GM12891 (cell line): ENCODE measurements around the gene TSPAN3.

Experiments
- POLR2A ChIP-seq: IDR thresholded peaks from 2 replicates; pipeline ENCODE4 v1.6.1; 2011; ENCODE audit warnings: low read depth, low read length, control low read depth
- POLR2AphosphoS5 ChIP-seq: IDR thresholded peaks from 2 replicates; pipeline ENCODE4 v1.6.1; 2011; ENCODE audit warnings: low read depth, low read length, control low read depth
- POU2F2 ChIP-seq: IDR thresholded peaks from 2 replicates; pipeline ENCODE4 v1.6.1; 2011; ENCODE audit warnings: low read depth, mild to moderate bottlenecking, control low read depth, low read length, moderate library complexity
- SPI1 ChIP-seq: IDR thresholded peaks from 2 replicates; pipeline ENCODE4 v1.6.1; 2011; ENCODE audit warnings: low read depth, low read length, control low read depth
- TAF1 ChIP-seq: IDR thresholded peaks from 2 replicates; pipeline ENCODE4 v1.6.1; 2011; ENCODE audit warnings: low read depth, low read length, control low read depth

DNA sequence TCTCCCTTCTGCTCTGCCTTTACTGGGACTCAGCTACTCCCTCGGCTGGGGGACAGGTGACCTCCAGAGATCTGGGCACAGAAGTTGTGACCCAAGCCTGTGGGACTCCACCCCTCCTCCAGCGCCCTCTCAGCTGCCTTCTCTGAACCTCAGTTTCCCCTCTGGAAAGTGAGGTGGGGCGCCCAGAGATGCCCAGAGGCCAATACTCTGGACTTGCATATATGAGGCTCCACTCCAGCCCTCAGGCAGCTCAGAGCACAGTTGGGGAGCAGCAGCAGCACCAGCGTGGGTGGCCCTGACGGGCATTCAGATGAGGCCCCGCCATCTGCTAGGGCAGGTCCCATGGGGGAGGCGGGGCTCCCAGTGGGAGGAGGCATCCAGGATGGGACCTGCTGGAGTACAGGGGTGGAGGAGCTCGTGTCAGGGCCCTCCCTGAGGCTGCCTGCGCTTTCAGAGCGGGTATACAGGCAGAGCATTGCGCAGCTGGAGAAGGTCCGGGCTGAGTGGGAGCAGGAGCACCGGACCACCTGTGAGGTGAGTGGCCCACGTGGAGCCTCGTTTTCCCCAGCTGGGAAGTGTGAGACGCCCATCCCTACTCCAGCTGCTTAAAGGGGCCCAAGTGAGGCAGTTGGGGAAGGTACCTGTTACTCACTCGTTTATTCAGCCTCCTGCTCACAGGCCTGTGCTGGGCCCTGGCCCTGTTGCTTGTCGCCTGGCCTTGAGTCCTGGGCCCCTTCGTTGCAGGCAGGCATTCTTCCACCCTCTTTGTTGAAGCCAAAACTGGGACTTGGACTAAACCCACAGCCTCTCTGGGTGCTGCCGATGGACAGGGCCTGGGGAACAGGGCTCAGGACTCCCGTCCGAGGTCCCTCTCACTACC is 40.6 kb downstream of the TSPAN3 start:
- no peak for TF ChIP-seq TAF1
- no peak for TF ChIP-seq POLR2AphosphoS5
- no peak for TF ChIP-seq POLR2A
- TF ChIP-seq POU2F2: no peak
- no peak for TF ChIP-seq SPI1
